Stimulated activated CD8-positive, alpha-beta memory T cell treated with anti-CD3 and anti-CD28 coated beads, Interleukin-12 subunit alpha, Interleukin-12 subunit beta, amount 100 ng/mL, for 1 hour (primary cell): ENCODE results near the gene RAI14.

Experiments used
- DNase-seq: peaks from one replicate; pipeline ENCODE4 v3.0.0-alpha.2; 2020; ENCODE audit warnings: low read depth

The RAI14 gene

GRCh38 chr5:34648039-34648839 lies 7.9 kb upstream of the RAI14 start:
- DNase-seq: no peak

GRCh38 chr5:34648840-34649158 lies 7.3 kb upstream of the RAI14 start:
- DNase-seq: no peak

GRCh38 chr5:34651791-34652190 lies 4.3 kb upstream of the RAI14 start:
- no peak for DNase-seq

GRCh38 chr5:34652466-34652865 lies 3.7 kb upstream of the RAI14 start:
- DNase-seq: no peak

- DNase-seq: no peak
Observed at GRCh38 chr5:34652914-34653313, 3.2 kb upstream of the RAI14 start.

- no peak for DNase-seq
Observed at GRCh38 chr5:34653708-34654107, 2.4 kb upstream of the RAI14 start.

GRCh38 chr5:34655354-34655991 lies 655 bp upstream of the RAI14 start:
- no peak for DNase-seq

- DNase-seq: no peak
Observed at GRCh38 chr5:34656700-34657273, 659 bp downstream of the RAI14 start.

- DNase-seq: no peak
Observed at GRCh38 chr5:34657274-34657921, 1.3 kb downstream of the RAI14 start.

GRCh38 chr5:34657988-34658387 lies 1.9 kb downstream of the RAI14 start:
- DNase-seq: no peak

GRCh38 chr5:34659168-34659567 lies 3.0 kb downstream of the RAI14 start:
- no peak for DNase-seq

GRCh38 chr5:34660444-34660843 lies 4.3 kb downstream of the RAI14 start:
- DNase-seq: no peak

- no peak for DNase-seq
Observed at GRCh38 chr5:34663771-34664496, 7.8 kb downstream of the RAI14 start.

- DNase-seq: no peak
Observed at GRCh38 chr5:34666392-34667080, 10.4 kb downstream of the RAI14 start.

GRCh38 chr5:34667705-34668104 lies 11.6 kb downstream of the RAI14 start:
- no peak for DNase-seq

- no peak for DNase-seq
Observed at GRCh38 chr5:34669931-34670516, 13.9 kb downstream of the RAI14 start.

GRCh38 chr5:34672196-34672595 lies 16.1 kb downstream of the RAI14 start:
- DNase-seq: no peak

GRCh38 chr5:34673463-34674125 lies 17.5 kb downstream of the RAI14 start:
- no peak for DNase-seq

GRCh38 chr5:34674187-34674586 lies 18.1 kb downstream of the RAI14 start:
- DNase-seq: no peak

- DNase-seq: no peak
Observed at GRCh38 chr5:34675857-34676256, 19.7 kb downstream of the RAI14 start.

GRCh38 chr5:34676416-34676815 lies 20.3 kb downstream of the RAI14 start:
- DNase-seq: no peak
